K562 (cell line): ENCODE measurements around the gene ATP2A3.

Experiments
- BCLAF1 ChIP-seq, 2 experiments: fragments of 450-650 bp in 1 of 2; IDR thresholded peaks; 2 replicates each; pipeline ENCODE4 v1.6.1; 2011 to 2017; ENCODE audit warnings: low read depth in 2 of 2, antibody characterized with exemption in 1 of 2, borderline replicate concordance in 1 of 2, low read length in 1 of 2, mild to moderate bottlenecking in 1 of 2, mixed read lengths in 1 of 2; ENCODE audit not compliant: control insufficient read depth in 1 of 2
- CTCF ChIP-seq, 3 experiments: IDR thresholded peaks in 2 of 3; conservative IDR thresholded peaks in 1 of 3; 2 replicates each; pipeline ENCODE4 v1.5.1; 2011 to 2012; ENCODE audit warnings: low read length in 3 of 3, mild to moderate bottlenecking in 3 of 3, control low read depth in 2 of 3, improper control_type of control experiment in 1 of 3, inconsistent platforms in 1 of 3, low read depth in 1 of 3, mixed read lengths in 1 of 3, moderate library complexity in 1 of 3; ENCODE audit not compliant: insufficient read depth in 2 of 3
- ELF4 ChIP-seq: fragments of 450-650 bp; formaldehyde crosslinking; IDR thresholded peaks from 2 replicates; pipeline ENCODE4 v1.4.0; 2022; ENCODE audit warnings: missing genetic modification characterization
- FOXP1 ChIP-seq: sonication (generic); formaldehyde crosslinking; IDR thresholded peaks from 2 replicates; pipeline ENCODE4 v1.8.0; 2022; ENCODE audit warnings: mild to moderate bottlenecking, missing genetic modification reagents
- IFI16 ChIP-seq: fragments of 250-450 bp; sonication (Bioruptor Pico); IDR thresholded peaks from 2 replicates; pipeline ENCODE4 v2.1.2; 2022; ENCODE audit warnings: mild to moderate bottlenecking, inconsistent platforms
- JUND ChIP-seq, 2 experiments: IDR thresholded peaks; 2 replicates in 1 of 2; 3 replicates in 1 of 2; pipeline ENCODE4 v1.6.1; 2011; ENCODE audit warnings: borderline replicate concordance in 2 of 2, low read depth in 2 of 2, low read length in 2 of 2, improper control_type of control experiment in 1 of 2, missing biosample characterization in 1 of 2, missing genetic modification characterization in 1 of 2, missing genetic modification reagents in 1 of 2
- NFATC3 ChIP-seq: fragments of 450-650 bp; IDR thresholded peaks from 2 replicates; pipeline ENCODE4 v1.6.1; 2017; ENCODE audit warnings: mild to moderate bottlenecking
- POLR2A ChIP-seq: fragments of 450-650 bp; conservative IDR thresholded peaks from 2 replicates; pipeline ENCODE4 v1.6.1; 2016
- SUPT5H ChIP-seq: fragments of 450-650 bp; IDR thresholded peaks from 2 replicates; pipeline ENCODE4 v1.6.1; 2016
- YBX1 ChIP-seq: fragments of 450-650 bp; IDR thresholded peaks from 2 replicates; pipeline ENCODE4 v1.7.1; 2016; ENCODE audit warnings: mild to moderate bottlenecking
- ZFX ChIP-seq: sonication (generic); formaldehyde crosslinking; IDR thresholded peaks from 2 replicates; pipeline ENCODE4 v1.8.0; 2022; ENCODE audit warnings: mild to moderate bottlenecking, missing genetic modification reagents, moderate library complexity
- ZNF318 ChIP-seq, 2 experiments: fragments of 450-650 bp; IDR thresholded peaks; 2 replicates each; pipeline ENCODE4 v1.6.1; 2016; ENCODE audit warnings: mild to moderate bottlenecking in 2 of 2, borderline replicate concordance in 1 of 2, low read depth in 1 of 2, moderate library complexity in 1 of 2
- TF ChIP-seq, protein P1 (sequence below): fragments of 450-650 bp; formaldehyde crosslinking; IDR thresholded peaks from 2 replicates; pipeline ENCODE4 v1.4.0; 2022; ENCODE audit warnings: missing genetic modification characterization

GRCh38 chr17:3956983-3957382, 7.3 kb downstream of the ATP2A3 start:
- TF ChIP-seq NFATC3 (no peak), ELF4 (no peak), ZNF318 (IDR thresholded peaks at IDR 0.05; ENCODE audit: borderline replicate concordance in 1 of 2, low read depth in 1 of 2) (no peak), IFI16 (CRISPR knock-in tag) (no peak), ZFX (CRISPR knock-in tag) (no peak), POLR2A (no peak), BCLAF1 (IDR thresholded peaks at IDR 0.05; ENCODE audit: borderline replicate concordance in 1 of 2, control insufficient read depth in 1 of 2, low read depth in 2 of 2, low read length in 1 of 2) (no peak), CTCF (IDR thresholded peaks at IDR 0.05 in 2 of 3, conservative IDR thresholded peaks at IDR 0.05 in 1 of 3; ENCODE audit: insufficient read depth in 2 of 3, low read depth in 1 of 3, low read length in 3 of 3) (no peak), SUPT5H (no peak), FOXP1 (CRISPR knock-in tag) (no peak), YBX1 (no peak), JUND (IDR thresholded peaks at IDR 0.05; ENCODE audit: borderline replicate concordance, low read depth, low read length) (no peak), JUND (tag; IDR thresholded peaks at IDR 0.05; ENCODE audit: borderline replicate concordance, low read depth, low read length) (no peak)
- TF ChIP-seq, protein P1, sequence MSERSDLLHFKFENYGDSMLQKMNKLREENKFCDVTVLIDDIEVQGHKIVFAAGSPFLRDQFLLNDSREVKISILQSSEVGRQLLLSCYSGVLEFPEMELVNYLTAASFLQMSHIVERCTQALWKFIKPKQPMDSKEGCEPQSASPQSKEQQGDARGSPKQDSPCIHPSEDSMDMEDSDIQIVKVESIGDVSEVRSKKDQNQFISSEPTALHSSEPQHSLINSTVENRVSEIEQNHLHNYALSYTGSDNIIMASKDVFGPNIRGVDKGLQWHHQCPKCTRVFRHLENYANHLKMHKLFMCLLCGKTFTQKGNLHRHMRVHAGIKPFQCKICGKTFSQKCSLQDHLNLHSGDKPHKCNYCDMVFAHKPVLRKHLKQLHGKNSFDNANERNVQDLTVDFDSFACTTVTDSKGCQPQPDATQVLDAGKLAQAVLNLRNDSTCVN (CRISPR knock-in tag) = no peak
